ES-I3 (cell line): Measurements from ENCODE around the gene TJP1.
"Not testable (repeated sequence)": the region's sequence is repeated elsewhere in the genome, so short reads cannot be mapped to it uniquely, and the experiment has no call there.

Experiments used
- H3K36me3 ChIP-seq: 2 replicates; pipeline ENCODE4 v1.6.1; 2013; ENCODE audit warnings: mild to moderate bottlenecking, low read length, control low read depth, moderate library complexity; ENCODE audit not compliant: insufficient read depth
- H3K4me1 ChIP-seq: 2 replicates; pipeline ENCODE4 v1.6.1; 2013; ENCODE audit warnings: mild to moderate bottlenecking, control low read depth, low read length; ENCODE audit not compliant: insufficient read depth
- H3K9ac ChIP-seq: 2 replicates; pipeline ENCODE4 v1.6.1; 2013; ENCODE audit warnings: low read depth, mild to moderate bottlenecking, low read length, moderate library complexity
- H3K9me3 ChIP-seq: 2 replicates; pipeline ENCODE4 v1.6.1; 2013; ENCODE audit warnings: mild to moderate bottlenecking, low read length, moderate library complexity; ENCODE audit not compliant: control insufficient read depth, insufficient read depth

The TJP1 gene

GRCh38 chr15:29666241-29666640, 156.0 kb downstream of the TJP1 start:
- H3K36me3 ChIP-seq = no peaks in the 10 kb centered on the region
- H3K9me3 ChIP-seq = no peaks in the 10 kb centered on the region
- H3K9ac ChIP-seq = no peak overlapping the region
- peaks cover 15% of the 10 kb centered on the region for H3K4me1 ChIP-seq

GRCh38 chr15:29665444-29666003, 156.7 kb downstream of the TJP1 start:
- no peak overlapping the region for H3K9ac ChIP-seq
- no peaks in the 10 kb centered on the region for H3K9me3 ChIP-seq
- peaks cover 12% of the 10 kb centered on the region for H3K4me1 ChIP-seq
- no peaks in the 10 kb centered on the region for H3K36me3 ChIP-seq

GRCh38 chr15:29664406-29664805, 157.9 kb downstream of the TJP1 start:
- Histone ChIP-seq H3K36me3 (no peaks in the 10 kb centered on the region), H3K4me1 (peaks cover 12% of the 10 kb centered on the region), H3K9ac (no peak overlapping the region), H3K9me3 (no peaks in the 10 kb centered on the region)

- not testable (repeated sequence) for H3K9me3 ChIP-seq, H3K9ac ChIP-seq, H3K4me1 ChIP-seq, H3K36me3 ChIP-seq
Measured at GRCh38 chr15:29657476-29657817, 164.8 kb downstream of the TJP1 start.

- H3K9me3 ChIP-seq = no peaks in the 10 kb centered on the region; the same call in 1 of the 2 replicates
- H3K4me1 ChIP-seq = no peaks in the 10 kb centered on the region
- H3K9ac ChIP-seq = peak overlapping the region; percentile 63; the same call in 1 of the 2 replicates
- no peaks in the 10 kb centered on the region for H3K36me3 ChIP-seq
Measured at GRCh38 chr15:29656636-29657475, 165.4 kb downstream of the TJP1 start.

GRCh38 chr15:29652595-29652994, 169.7 kb downstream of the TJP1 start:
- H3K4me1 ChIP-seq = no peaks in the 10 kb centered on the region
- no peak overlapping the region for H3K9ac ChIP-seq
- no peaks in the 10 kb centered on the region; the same call in 1 of the 2 replicates for H3K9me3 ChIP-seq
- no peaks in the 10 kb centered on the region for H3K36me3 ChIP-seq

GRCh38 chr15:29651476-29652233, 170.6 kb downstream of the TJP1 start:
- Histone ChIP-seq H3K4me1 (no peaks in the 10 kb centered on the region), H3K36me3 (no peaks in the 10 kb centered on the region), H3K9me3 (no peaks in the 10 kb centered on the region; the same call in 1 of the 2 replicates), H3K9ac (no peak overlapping the region)
